ENCODE measurements around the gene CLK1.
"Not testable (repeated sequence)": the region's sequence is repeated elsewhere in the genome, so short reads cannot be mapped to it uniquely, and the experiment has no call there.

CLK1 gene

GRCh38 chr2:200864176-200865034 is at the start of gene CLK1:
TSS of gene CLK1 (minus strand) at chr2:200864658. CDS start at chr2:200861862, 2,796 bp downstream.
- DNase-seq (ENCODE audit: low spot score), result peak; percentile 95

GRCh38 chr2:200913654-200914053 is 49.2 kb upstream of the CLK1 start:
- DNase-seq (ENCODE audit: low spot score), result no peak

- no peak for DNase-seq (ENCODE audit: low spot score)
Measured at GRCh38 chr2:200909958-200910357, 45.5 kb upstream of the CLK1 start.

GRCh38 chr2:200905618-200906296 is 41.3 kb upstream of the CLK1 start:
- DNase-seq (ENCODE audit: low spot score), result peak; percentile 35

GRCh38 chr2:200901459-200902072 is 37.1 kb upstream of the CLK1 start:
- DNase-seq (ENCODE audit: low spot score), result peak; percentile 80

GRCh38 chr2:200899482-200899881 is 35.0 kb upstream of the CLK1 start:
- no peak for DNase-seq (ENCODE audit: low spot score)

GRCh38 chr2:200888704-200889625 is 24.5 kb upstream of the CLK1 start, which contains the start of the genes NIF3L1 and PPIL3:
TSS of gene NIF3L1 (plus strand) at chr2:200889371. CDS start at chr2:200891944, 2,573 bp downstream.
TSS of gene PPIL3 (minus strand) at chr2:200889077. CDS start at chr2:200887615, 1,462 bp downstream.
- peak; percentile 96 for DNase-seq (ENCODE audit: low spot score)

GRCh38 chr2:200881715-200882249 is 17.3 kb upstream of the CLK1 start:
- DNase-seq (ENCODE audit: low spot score), result not testable (repeated sequence)

GRCh38 chr2:200878289-200878880 is 13.9 kb upstream of the CLK1 start:
- DNase-seq (ENCODE audit: low spot score), result no peak

- no peak for DNase-seq (ENCODE audit: low spot score)
Measured at GRCh38 chr2:200877443-200877842, 13.0 kb upstream of the CLK1 start.

GRCh38 chr2:200873560-200873959 is 9.1 kb upstream of the CLK1 start:
- DNase-seq (ENCODE audit: low spot score), result no peak

- no peak for DNase-seq (ENCODE audit: low spot score)
Measured at GRCh38 chr2:200871151-200871550, 6.7 kb upstream of the CLK1 start.

GRCh38 chr2:200869014-200869413 is 4.6 kb upstream of the CLK1 start:
- no peak for DNase-seq (ENCODE audit: low spot score)

GRCh38 chr2:200863782-200864175 is 679 bp downstream of the CLK1 start:
- DNase-seq (ENCODE audit: low spot score), result no peak

GRCh38 chr2:200862532-200863000 is 1.9 kb downstream of the CLK1 start:
- DNase-seq (ENCODE audit: low spot score), result peak; percentile 44

- no peak for DNase-seq (ENCODE audit: low spot score)
Measured at GRCh38 chr2:200861617-200862155, 2.8 kb downstream of the CLK1 start.

GRCh38 chr2:200860092-200860795 is 4.2 kb downstream of the CLK1 start:
- no peak for DNase-seq (ENCODE audit: low spot score)

GRCh38 chr2:200856806-200857205 is 7.7 kb downstream of the CLK1 start:
- DNase-seq (ENCODE audit: low spot score), result no peak

GRCh38 chr2:200852605-200853004 is 11.9 kb downstream of the CLK1 start:
- no peak for DNase-seq (ENCODE audit: low spot score)
